A673 (cell line): ENCODE data around the gene OSBPL3. TPM values are rescaled to one million over a fixed set of nuclear protein-coding genes. Genes with fewer than 3 reads are reported as not detected.

ENCODE experiments used
- BruUV-seq: library from RNA; stranded (reverse); fragments of 400-500 nt; replicated peaks from 2 replicates; lab custom pipeline; 2021; lab: Mats Ljungman, UMichigan
- CTCF ChIA-PET: fragments of 300-600 bp; sonication (Branson Sonifier 250); formaldehyde crosslinking; loops from one replicate; lab custom pipeline; 2022; ENCODE audit warnings: antibody characterized with exemption; lab: Charles Lee
- POLR2A ChIA-PET: fragments of 300-600 bp; sonication (Branson Sonifier 250); formaldehyde crosslinking; loops from one replicate; lab custom pipeline; 2022; ENCODE audit warnings: antibody characterized with exemption; ENCODE audit not compliant: low non-redundant PET; lab: Charles Lee
- DNase-seq: peaks from one replicate; pipeline ENCODE4 v3.0.0-alpha.2; 2015; ENCODE audit warnings: low spot score
- H3K27ac ChIP-seq: fragments of 200-600 bp; sonication (generic); 2 replicates; pipeline ENCODE4 v1.5.1; 2016; ENCODE audit warnings: mixed run types, low read depth, mild to moderate bottlenecking, mixed read lengths, antibody characterized with exemption, low read length; ENCODE audit not compliant: poor library complexity, severe bottlenecking
- H3K27me3 ChIP-seq: fragments of 200-600 bp; sonication (generic); replicated peaks from 2 replicates; pipeline ENCODE4 v1.6.1; 2017; ENCODE audit warnings: mixed run types, low read depth, mild to moderate bottlenecking, mixed read lengths, antibody characterized with exemption, low read length; ENCODE audit not compliant: insufficient read depth, poor library complexity
- H3K36me3 ChIP-seq: fragments of 200-600 bp; sonication (generic); 2 replicates; pipeline ENCODE4 v1.6.1; 2016; ENCODE audit warnings: mixed run types, mild to moderate bottlenecking, mixed read lengths, antibody characterized with exemption, low read length; ENCODE audit not compliant: insufficient read depth, poor library complexity, severe bottlenecking
- H3K4me1 ChIP-seq: fragments of 200-600 bp; sonication (generic); 2 replicates; pipeline ENCODE4 v1.6.1; 2017; ENCODE audit warnings: mixed run types, mild to moderate bottlenecking, mixed read lengths, antibody characterized with exemption, low read length; ENCODE audit not compliant: insufficient read depth, poor library complexity, severe bottlenecking
- H3K4me3 ChIP-seq: fragments of 200-600 bp; sonication (generic); 2 replicates; pipeline ENCODE4 v1.5.1; 2016; ENCODE audit warnings: low read depth, mixed run types, mild to moderate bottlenecking, mixed read lengths, low read length; ENCODE audit not compliant: poor library complexity, severe bottlenecking
- H3K9me3 ChIP-seq: fragments of 200-600 bp; sonication (generic); 2 replicates; pipeline ENCODE4 v1.6.1; 2016; ENCODE audit warnings: mixed run types, low read depth, mild to moderate bottlenecking, mixed read lengths, antibody characterized with exemption, low read length; ENCODE audit not compliant: poor library complexity, severe bottlenecking
- EZH2 ChIP-seq: fragments of 200-600 bp; sonication (generic); IDR thresholded peaks from 2 replicates; pipeline ENCODE4 v1.6.1; 2017; ENCODE audit warnings: borderline replicate concordance, low read depth, mild to moderate bottlenecking, mixed read lengths, antibody characterized with exemption, low read length; ENCODE audit not compliant: poor library complexity, severe bottlenecking
- intact Hi-C: fragments of 100-400 bp; cut with micrococcal nuclease; formaldehyde crosslinking; loops from one replicate; pipeline ENCODE4 v1.10.0; 2022; ENCODE audit not compliant: unreplicated experiment
- total RNA-seq: library from RNA; stranded (reverse); gene quantifications from 2 replicates; pipeline ENCODE4 v1.2.3, GENCODE V29; 2021
- TF ChIP-seq, protein P1 (sequence below): fragments of 300-800, 200-600 bp; sonication (generic); conservative IDR thresholded peaks from 2 replicates; pipeline ENCODE4 v1.5.1; 2017; ENCODE audit warnings: low read depth, mild to moderate bottlenecking, antibody characterized with exemption, low read length, moderate library complexity, mixed read lengths

OSBPL3 gene
- total RNA-seq, 1 experiment from 2014 or later: 21.4 TPM

DNA sequence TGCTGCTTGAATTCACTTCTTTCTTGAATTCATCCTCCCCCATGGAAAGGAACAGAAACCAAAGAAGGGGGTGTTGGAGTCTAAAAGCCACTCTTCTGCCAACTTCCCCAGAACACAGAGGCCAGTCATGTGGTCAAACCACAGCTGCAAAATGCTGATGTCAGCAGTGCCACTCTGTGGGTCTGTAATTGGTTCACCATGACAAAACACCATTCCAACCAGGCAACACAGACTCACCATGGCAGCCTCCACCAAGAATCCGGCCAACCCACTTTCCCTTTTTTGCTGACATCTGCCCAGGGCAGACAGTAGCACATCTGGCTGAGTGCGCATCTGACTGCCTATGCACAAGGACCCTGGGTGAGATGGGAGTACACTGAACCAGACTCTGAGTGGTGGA is 16.8 kb downstream of the OSBPL3 start:
- intact Hi-C loops: no loop called here
- no TSS peak for BruUV-seq
- CTCF ChIA-PET: no interaction called here

DNA sequence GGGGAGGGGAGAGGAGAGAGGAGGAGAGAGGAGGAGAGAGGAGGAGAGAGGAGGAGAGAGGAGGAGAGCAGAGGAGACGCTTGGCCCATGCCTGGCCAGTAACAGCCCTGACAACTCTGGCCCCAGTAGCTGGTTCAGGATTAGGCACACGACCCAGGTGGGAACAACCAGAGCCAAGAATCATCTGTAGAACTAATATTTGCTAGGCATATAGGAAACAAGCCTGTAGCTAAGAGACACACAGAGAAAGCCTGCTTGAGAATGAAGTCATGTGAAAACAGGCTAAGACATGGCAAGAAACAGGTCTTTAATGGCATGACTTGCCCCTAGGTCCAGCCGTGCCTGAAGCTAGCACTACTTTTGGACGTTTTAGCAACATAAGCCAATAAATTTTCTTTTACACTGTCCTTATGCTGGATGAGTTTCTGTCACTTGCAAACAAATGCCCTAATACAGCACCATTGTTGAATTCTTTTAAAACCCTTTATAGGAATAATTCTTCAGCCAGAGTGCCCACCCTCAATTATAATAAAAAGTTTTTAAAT is 17.5 kb downstream of the OSBPL3 start:
- TF ChIP-seq, protein P1, sequence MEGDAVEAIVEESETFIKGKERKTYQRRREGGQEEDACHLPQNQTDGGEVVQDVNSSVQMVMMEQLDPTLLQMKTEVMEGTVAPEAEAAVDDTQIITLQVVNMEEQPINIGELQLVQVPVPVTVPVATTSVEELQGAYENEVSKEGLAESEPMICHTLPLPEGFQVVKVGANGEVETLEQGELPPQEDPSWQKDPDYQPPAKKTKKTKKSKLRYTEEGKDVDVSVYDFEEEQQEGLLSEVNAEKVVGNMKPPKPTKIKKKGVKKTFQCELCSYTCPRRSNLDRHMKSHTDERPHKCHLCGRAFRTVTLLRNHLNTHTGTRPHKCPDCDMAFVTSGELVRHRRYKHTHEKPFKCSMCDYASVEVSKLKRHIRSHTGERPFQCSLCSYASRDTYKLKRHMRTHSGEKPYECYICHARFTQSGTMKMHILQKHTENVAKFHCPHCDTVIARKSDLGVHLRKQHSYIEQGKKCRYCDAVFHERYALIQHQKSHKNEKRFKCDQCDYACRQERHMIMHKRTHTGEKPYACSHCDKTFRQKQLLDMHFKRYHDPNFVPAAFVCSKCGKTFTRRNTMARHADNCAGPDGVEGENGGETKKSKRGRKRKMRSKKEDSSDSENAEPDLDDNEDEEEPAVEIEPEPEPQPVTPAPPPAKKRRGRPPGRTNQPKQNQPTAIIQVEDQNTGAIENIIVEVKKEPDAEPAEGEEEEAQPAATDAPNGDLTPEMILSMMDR: no peak
- TF ChIP-seq EZH2: no peak
- POLR2A ChIA-PET: no interaction called here

More for the DNA sequence above, 16.8 kb downstream of the OSBPL3 start:
- Histone ChIP-seq H3K36me3 (no peaks in the 10 kb centered on the region), H3K27ac (no peak overlapping the region), H3K4me3 (no peak overlapping the region), H3K9me3 (no peaks in the 10 kb centered on the region), H3K4me1 (no peaks in the 10 kb centered on the region), H3K27me3 (no peaks in the 10 kb centered on the region)
- TF ChIP-seq EZH2: no peak
- TF ChIP-seq, protein P1: no peak
- no peak for DNase-seq
- POLR2A ChIA-PET: no interaction called here

DNA sequence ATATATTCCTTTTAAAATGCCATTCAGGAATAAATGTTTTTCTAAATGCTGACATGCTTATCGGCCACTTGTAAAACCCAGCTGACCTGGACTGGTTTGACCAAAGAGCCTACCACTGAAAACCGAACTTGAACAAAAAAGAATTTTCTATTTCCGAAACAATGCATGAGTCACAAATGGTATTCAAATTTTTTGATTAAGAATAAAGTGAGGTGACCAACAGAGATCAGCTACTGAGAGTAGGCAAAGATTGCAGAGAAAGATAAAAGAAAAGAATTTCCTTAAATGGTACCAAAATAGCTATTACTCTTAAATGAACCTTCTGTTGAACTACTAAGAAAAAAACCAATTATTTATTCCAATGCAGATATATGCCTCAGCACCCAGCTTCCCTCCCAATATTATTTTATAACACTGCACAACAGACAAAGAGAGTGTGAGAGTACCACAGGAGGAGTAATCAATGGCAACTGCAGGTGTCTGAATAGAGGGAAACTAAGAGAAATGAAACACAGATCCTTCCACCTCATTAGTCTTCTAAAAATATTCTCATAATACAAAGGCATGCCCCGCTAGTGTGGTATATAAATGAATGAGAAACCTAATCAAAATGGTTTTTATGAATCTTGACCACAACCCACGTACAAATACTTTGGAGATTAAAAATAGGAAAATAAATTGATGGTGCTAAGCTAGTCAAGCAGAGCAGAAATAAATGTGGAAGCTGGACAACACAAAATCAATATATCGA is 20.1 kb downstream of the OSBPL3 start:
- Histone ChIP-seq H3K4me3 (no peak overlapping the region), H3K4me1 (no peaks in the 10 kb centered on the region), H3K9me3 (no peaks in the 10 kb centered on the region), H3K27me3 (no peaks in the 10 kb centered on the region), H3K27ac (no peak overlapping the region), H3K36me3 (no peaks in the 10 kb centered on the region)
- intact Hi-C loops: no loop called here
- TF ChIP-seq, protein P1: no peak
- no peak for TF ChIP-seq EZH2
- BruUV-seq: no TSS peak
- ChIA-PET CTCF (no interaction called here), POLR2A (no interaction called here)
- DNase-seq: no peak

More for the DNA sequence above, 17.5 kb downstream of the OSBPL3 start:
- no peak for DNase-seq
- no peak overlapping the region for H3K4me3 ChIP-seq
- H3K27me3 ChIP-seq: no peaks in the 10 kb centered on the region
- H3K9me3 ChIP-seq: no peaks in the 10 kb centered on the region
- CTCF ChIA-PET: no interaction called here
- intact Hi-C loops: no loop called here
- BruUV-seq: no TSS peak
- H3K27ac ChIP-seq: no peak overlapping the region
- no peaks in the 10 kb centered on the region for H3K36me3 ChIP-seq
- H3K4me1 ChIP-seq: no peaks in the 10 kb centered on the region
